NB4 (cell line): ENCODE results near the gene PAPOLA.

Source experiments
- DNase-seq: peaks from one replicate; pipeline ENCODE4 v3.0.0; 2010; ENCODE audit warnings: low read depth
- H3K4me3 ChIP-seq: one replicate; pipeline ENCODE4 v1.5.1; 2011; ENCODE audit warnings: mild to moderate bottlenecking, low read depth, low read length, moderate library complexity
- MYC ChIP-seq: IDR thresholded peaks from 2 replicates; pipeline ENCODE4 v1.6.1; 2011; ENCODE audit warnings: low read depth, low read length
- POLR2A ChIP-seq: IDR thresholded peaks from 2 replicates; pipeline ENCODE4 v1.6.1; 2011; ENCODE audit warnings: mild to moderate bottlenecking; ENCODE audit not compliant: insufficient read length; ENCODE audit errors: extremely low read depth
- TF ChIP-seq, protein P1 (sequence below): IDR thresholded peaks from one replicate; pipeline ENCODE4 v1.5.1; 2012; ENCODE audit warnings: low read depth, low read length
- TF ChIP-seq, protein P2 (sequence below): IDR thresholded peaks from 2 replicates; pipeline ENCODE4 v1.6.1; 2011; ENCODE audit warnings: low read depth, low read length

The PAPOLA gene

GRCh38 chr14:96512602-96513397 lies 10.6 kb downstream of the PAPOLA start:
- no peak overlapping the region for H3K4me3 ChIP-seq
- TF ChIP-seq, protein P1, sequence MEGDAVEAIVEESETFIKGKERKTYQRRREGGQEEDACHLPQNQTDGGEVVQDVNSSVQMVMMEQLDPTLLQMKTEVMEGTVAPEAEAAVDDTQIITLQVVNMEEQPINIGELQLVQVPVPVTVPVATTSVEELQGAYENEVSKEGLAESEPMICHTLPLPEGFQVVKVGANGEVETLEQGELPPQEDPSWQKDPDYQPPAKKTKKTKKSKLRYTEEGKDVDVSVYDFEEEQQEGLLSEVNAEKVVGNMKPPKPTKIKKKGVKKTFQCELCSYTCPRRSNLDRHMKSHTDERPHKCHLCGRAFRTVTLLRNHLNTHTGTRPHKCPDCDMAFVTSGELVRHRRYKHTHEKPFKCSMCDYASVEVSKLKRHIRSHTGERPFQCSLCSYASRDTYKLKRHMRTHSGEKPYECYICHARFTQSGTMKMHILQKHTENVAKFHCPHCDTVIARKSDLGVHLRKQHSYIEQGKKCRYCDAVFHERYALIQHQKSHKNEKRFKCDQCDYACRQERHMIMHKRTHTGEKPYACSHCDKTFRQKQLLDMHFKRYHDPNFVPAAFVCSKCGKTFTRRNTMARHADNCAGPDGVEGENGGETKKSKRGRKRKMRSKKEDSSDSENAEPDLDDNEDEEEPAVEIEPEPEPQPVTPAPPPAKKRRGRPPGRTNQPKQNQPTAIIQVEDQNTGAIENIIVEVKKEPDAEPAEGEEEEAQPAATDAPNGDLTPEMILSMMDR: no peak
- TF ChIP-seq, protein P2, sequence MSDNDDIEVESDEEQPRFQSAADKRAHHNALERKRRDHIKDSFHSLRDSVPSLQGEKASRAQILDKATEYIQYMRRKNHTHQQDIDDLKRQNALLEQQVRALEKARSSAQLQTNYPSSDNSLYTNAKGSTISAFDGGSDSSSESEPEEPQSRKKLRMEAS: no peak
- TF ChIP-seq MYC (no peak), POLR2A (no peak)
- no peak for DNase-seq

DNA sequence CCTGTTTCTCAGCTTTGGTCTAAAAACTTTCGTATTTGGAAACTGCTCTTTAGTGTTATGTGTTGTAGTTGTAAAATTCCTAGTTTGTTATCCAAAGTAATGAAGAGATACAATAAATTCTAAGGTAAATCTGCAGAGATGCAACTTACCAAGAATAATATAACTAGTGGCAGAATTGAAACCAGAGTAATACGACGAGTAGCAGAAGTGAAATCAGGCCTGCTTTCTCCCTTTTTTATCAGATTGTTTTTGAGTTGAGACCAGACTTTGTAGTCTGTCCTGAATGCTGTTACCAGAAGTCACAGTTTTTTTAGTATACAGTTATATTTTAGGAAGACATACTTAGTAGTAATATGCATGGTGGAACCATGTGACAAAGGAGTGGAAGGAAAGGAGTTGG lies 12.5 kb downstream of the PAPOLA start:
- TF ChIP-seq MYC (no peak), POLR2A (no peak)
- TF ChIP-seq, protein P1: no peak
- TF ChIP-seq, protein P2: no peak
- no peak overlapping the region for H3K4me3 ChIP-seq
- DNase-seq: no peak

DNA sequence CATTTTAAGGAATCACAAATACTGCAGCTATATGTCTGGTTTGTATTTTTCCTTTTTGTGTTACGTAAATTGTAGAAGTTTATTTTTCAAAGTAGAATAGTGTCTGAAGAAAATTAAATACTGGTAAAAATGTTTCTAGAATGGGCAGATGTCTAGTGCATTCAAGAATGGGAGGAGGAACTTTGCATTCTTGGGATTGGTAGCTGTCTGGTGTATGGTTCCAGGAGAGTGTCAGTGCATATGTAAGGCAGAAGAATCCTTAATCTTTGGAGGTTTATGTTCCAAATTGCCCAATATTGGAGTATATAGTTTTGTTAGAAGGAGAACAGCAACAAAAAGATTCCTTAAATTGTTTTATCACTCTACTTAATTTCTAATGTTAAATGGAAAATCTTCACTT lies 13.5 kb downstream of the PAPOLA start:
- TF ChIP-seq, protein P1: no peak
- TF ChIP-seq MYC (no peak), POLR2A (no peak)
- TF ChIP-seq, protein P2: no peak
- DNase-seq: no peak
- H3K4me3 ChIP-seq: no peak overlapping the region

GRCh38 chr14:96516351-96516750 lies 14.2 kb downstream of the PAPOLA start:
- no peak overlapping the region for H3K4me3 ChIP-seq
- TF ChIP-seq, protein P2: no peak
- no peak for TF ChIP-seq POLR2A
- TF ChIP-seq MYC: no peak
- TF ChIP-seq, protein P1: no peak
- DNase-seq: no peak

GRCh38 chr14:96519970-96520369 lies 17.8 kb downstream of the PAPOLA start:
- TF ChIP-seq POLR2A (no peak), MYC (no peak)
- TF ChIP-seq, protein P2: no peak
- TF ChIP-seq, protein P1: no peak
- no peak overlapping the region for H3K4me3 ChIP-seq
- no peak for DNase-seq
